Fibroblast of skin of back (primary cell): ENCODE measurements around the gene WDR26.

ENCODE experiments used
- DNase-seq: peaks from one replicate; pipeline ENCODE4 v3.0.0-alpha.2; 2013

The WDR26 gene

GRCh38 chr1:224343679-224344078, 90.9 kb downstream of the WDR26 start:
- DNase-seq = no peak

- peak; percentile 12 for DNase-seq
These were observed 93.9 kb downstream of the WDR26 start for GRCh38 chr1:224340453-224341384.

GRCh38 chr1:224339442-224340033, 95.1 kb downstream of the WDR26 start:
- DNase-seq = no peak

GRCh38 chr1:224338150-224338838, 96.3 kb downstream of the WDR26 start:
- no peak for DNase-seq
